ENCODE measurements around the gene WDR18.
A peak's percentile ranks its signal among the peaks of the same experiment; 100 is the strongest.

DNA sequence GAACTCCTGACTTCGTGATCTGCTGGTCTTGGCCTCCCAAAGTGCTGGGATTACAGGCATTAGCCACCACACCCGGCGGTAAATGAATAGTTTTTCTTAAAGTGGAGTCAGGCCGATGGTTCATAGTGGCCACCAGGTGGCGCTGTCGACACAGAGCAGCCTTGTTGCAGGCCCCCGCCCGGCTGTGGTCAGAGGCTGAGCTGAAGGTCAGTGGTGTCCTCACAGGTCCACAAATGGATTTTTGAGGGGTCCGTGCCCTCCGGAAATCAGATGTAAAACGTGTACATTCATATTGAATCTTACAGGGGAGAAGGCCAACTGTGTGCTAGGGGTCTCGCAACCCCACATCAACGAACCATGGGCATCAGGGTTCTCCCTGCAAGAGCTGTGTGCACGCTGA, 13.4 kb upstream of the WDR18 start:
- TF ChIP-seq, protein P1, sequence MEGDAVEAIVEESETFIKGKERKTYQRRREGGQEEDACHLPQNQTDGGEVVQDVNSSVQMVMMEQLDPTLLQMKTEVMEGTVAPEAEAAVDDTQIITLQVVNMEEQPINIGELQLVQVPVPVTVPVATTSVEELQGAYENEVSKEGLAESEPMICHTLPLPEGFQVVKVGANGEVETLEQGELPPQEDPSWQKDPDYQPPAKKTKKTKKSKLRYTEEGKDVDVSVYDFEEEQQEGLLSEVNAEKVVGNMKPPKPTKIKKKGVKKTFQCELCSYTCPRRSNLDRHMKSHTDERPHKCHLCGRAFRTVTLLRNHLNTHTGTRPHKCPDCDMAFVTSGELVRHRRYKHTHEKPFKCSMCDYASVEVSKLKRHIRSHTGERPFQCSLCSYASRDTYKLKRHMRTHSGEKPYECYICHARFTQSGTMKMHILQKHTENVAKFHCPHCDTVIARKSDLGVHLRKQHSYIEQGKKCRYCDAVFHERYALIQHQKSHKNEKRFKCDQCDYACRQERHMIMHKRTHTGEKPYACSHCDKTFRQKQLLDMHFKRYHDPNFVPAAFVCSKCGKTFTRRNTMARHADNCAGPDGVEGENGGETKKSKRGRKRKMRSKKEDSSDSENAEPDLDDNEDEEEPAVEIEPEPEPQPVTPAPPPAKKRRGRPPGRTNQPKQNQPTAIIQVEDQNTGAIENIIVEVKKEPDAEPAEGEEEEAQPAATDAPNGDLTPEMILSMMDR (IDR thresholded peaks at IDR 0.05) = peak; percentile 71
- TF ChIP-seq EZH2phosphoT487 (IDR thresholded peaks at IDR 0.05) = no peak

All from neural progenitor cell (in vitro differentiated cells).